GM21390 (cell line): Measurements from ENCODE around the gene IRGC.
A peak's percentile ranks its signal among the peaks of the same experiment; 100 is the strongest.
"Not testable (repeated sequence)": the region's sequence is repeated elsewhere in the genome, so short reads cannot be mapped to it uniquely, and the experiment has no call there.

ENCODE experiments used
- ATAC-seq: cut with Tn5 transposase; IDR thresholded peaks from one replicate; pipeline ENCODE4 v1.9.1; 2021; ENCODE audit not compliant: unreplicated experiment

IRGC gene

DNA sequence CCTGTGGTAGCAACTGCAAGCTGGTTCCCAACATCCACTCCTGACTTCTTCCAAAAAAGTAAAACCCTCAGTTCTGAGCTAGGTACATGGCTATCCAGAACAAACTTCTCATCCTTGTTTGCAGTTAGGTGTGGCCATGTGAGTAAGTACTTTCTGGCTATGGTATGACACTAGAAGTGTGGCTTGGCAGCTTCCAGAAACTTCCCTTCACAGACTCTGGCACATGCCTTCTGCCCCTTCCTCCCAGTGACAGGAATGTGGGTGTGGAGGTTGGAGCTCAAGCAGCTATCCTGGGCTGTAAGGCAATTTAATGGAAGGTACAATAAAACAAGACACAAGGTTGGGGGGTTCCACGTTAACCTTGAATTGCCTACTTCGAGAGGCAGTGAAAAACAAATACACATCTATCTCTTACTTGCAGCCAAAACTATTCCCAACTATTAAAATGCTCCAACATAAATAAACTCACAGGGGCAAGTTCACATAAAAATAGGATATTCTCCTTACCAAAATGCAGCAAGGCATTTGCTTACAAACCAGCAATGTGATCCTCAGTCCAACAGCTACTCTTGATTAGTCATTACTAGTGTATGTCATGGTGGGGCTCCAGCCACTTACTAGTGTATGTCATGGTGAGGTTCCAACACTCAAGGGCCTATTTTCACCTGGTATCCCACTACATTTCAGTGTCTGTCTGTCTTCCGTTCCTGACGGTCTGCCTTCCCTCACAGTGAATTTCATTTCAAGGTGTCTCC is 35.8 kb downstream of the IRGC start:
- no peak for ATAC-seq

DNA sequence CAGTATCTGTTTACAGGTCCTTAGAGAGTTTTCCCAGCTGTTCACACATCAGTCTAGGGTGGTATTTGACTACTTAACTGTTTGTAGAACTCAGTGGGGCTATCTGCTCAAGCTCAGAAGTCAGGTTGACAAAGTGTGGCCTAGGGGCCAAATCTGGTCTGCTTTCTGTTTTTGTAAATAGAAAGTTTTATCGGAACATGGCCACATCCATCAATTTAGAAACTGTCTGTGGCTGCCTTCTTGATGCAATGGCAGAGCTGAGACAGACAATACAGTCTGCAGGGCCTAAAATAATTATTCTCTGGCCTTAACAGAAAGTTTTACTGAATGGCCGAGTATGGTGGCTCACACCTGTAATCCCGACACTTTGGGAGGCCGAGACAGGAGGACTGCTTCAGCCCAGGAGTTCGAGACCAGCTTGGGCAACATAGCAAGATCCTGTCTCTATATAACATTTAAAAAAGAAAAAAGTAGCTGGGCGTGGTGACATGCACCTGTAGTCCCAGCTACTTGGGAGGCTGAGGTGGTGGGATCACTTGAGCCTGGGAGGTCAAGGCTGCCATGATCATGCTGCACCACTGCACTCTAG is 36.5 kb downstream of the IRGC start:
- ATAC-seq = no peak

DNA sequence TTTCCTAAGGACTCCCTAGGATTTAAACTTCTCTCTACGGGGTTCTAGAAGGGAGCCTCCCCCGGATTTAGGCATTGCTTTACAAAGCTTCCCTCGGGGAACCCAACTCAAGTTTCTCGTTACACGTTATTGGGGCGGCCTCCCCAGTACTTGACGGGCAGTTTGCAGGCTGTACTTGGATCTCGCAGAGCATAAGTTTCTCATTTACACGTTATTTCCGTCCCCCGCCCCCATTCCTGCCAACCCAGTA is 38.3 kb downstream of the IRGC start:
- no peak for ATAC-seq

DNA sequence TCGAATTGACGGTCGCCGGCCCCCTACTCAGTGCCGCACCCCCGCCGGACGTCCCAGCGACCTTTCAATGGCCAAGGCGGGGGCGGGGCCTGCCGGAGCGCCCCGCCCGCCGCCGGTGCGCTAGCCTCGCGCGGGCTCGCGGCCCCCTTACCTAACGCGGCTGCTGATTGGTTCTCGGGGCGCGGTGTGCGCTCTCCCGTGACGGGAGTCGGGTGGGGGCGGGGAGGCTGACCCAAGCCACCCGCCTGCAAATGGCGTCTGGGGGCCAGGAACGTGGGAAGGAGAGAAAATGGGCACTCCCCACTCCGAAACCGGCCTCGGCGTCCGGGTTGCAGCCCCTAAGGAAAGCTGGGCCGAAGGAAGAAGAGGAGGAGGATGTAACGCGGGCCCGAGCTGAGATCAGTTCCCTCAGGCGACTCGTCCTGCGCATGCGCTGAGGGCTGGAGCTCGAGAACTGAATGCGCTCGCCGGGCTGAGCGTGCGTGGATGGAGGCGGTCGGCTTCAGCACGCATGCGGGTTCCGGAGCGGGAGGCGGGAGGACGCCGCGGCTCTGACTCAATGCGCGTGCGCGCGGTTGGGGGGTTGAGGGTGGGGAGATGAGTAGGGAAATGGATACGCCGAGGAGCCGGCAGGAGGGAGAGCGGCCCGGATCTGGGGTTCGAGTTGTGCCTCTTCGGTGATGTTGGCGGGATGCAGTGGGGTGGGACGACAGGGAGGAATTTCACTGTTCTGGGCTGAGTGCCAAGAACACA is 38.8 kb downstream of the IRGC start, which contains the start of gene SMG9:
Gene SMG9 (minus strand): TSS at position 460 of the 753 bp plus-strand sequence. CDS start 4,221 bp downstream, outside the sequence.
- ATAC-seq = peak; percentile 50

DNA sequence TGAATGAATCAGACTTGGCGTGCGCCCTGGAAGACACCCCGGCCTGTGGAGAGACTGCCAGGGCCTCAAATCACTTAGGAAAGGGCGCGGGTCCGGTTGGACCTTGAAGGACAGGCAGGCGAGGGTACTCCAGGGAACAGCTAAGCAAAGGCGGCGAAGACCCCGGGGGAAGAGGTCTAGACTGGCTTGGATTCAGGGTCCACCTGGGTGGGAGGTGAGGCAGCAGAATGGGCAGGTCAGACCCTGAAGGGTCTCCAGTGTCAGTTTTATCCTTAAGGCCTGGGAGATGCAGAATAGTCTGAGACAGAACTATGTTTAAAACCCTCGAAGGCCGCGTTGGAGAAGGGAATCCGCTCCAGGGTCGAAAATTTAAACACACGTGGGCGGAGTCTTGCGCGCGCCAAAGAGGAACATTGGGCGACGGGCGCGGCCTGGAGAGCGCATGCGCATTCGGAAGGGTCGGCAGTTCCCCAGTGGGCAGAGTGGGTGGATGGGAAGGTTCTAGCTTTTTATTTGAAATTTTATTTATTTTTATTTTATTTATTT is 39.5 kb downstream of the IRGC start:
- no peak for ATAC-seq

GRCh38 chr19:43759515-43759914 is 43.6 kb downstream of the IRGC start:
- ATAC-seq = no peak

GRCh38 chr19:43760941-43761340 is 45.1 kb downstream of the IRGC start:
- ATAC-seq = no peak

DNA sequence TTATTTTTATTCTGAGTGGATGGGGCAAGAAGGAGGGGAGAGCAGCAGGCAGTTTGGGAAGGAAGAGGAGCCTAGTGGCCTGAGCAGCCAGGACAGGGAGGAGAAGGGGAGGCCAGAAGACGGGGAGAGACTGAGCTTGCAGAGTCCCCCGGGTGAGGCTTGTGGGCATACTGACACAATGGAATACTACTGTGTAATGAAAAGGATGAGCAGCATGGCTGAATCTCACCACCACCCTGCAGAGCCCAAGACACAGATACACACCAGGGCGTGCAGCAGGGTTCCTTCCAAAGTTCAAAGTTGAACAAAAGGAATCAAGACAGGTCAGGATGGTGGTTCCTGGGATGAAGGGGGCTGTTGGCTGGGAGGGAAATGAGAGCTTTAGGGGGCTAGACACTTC is 46.9 kb downstream of the IRGC start:
- no peak for ATAC-seq

GRCh38 chr19:43763473-43763939 is 47.6 kb downstream of the IRGC start:
- no peak for ATAC-seq

GRCh38 chr19:43764684-43765083 is 48.8 kb downstream of the IRGC start:
- ATAC-seq = not testable (repeated sequence)

DNA sequence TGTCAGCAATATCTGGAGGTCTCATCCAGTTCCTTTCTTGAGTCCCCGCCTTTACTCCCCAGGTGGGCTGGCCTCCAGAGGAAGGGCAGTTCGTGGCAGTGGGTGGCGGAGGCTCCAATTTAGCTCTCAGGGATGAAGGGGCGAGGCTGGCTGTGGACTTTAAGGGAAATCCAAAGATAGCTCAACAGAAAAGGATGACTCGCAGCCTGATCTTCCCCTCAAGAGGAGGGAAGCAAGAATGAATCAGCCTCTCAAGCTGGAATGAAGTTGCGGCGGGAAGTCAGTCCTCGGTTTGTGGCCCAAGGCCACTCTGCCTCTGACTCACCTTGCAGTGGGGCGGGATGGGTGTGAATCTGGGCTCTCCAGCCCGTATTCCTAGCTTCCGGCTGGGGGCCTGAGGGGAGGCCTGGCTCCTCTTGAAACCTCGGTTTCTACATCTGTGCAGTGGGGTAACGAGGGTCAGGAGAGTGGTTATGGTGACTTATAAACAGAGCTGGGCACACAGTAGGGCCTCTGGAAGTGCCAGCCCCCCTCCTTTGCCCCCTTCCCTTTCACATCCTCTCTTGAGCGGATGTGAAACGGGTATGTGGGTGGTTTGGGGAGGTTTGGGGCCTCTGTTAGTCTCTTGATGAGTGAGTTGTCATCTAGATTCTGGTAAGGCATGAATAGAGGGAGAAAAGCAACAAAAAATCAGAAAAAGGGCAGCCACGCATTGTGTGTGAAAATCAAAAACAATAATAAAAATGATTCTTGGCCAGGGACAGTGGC is 49.4 kb downstream of the IRGC start:
- peak; percentile 70 for ATAC-seq

GRCh38 chr19:43766755-43767043 is 50.8 kb downstream of the IRGC start:
- no peak for ATAC-seq

GRCh38 chr19:43767316-43767715 is 51.4 kb downstream of the IRGC start:
- ATAC-seq = no peak

DNA sequence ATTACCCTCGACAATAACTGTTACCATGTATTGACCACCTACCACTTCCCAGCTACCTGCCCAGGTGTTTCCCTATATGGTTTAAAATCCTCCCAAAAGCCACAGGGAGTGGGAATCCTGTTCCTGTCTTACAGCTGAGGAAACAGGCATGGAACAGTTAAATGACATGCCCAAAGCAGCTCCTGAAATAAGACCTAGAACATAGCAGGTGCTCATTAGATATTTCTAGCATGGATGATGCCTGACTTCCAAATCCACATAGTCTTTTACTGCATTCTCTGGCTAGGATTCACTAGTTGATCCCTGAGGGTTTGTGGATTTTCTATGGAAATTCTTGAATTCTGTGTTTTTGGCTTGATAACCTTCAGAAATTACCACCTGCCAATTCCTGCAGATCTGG is 51.9 kb downstream of the IRGC start:
- ATAC-seq = no peak

DNA sequence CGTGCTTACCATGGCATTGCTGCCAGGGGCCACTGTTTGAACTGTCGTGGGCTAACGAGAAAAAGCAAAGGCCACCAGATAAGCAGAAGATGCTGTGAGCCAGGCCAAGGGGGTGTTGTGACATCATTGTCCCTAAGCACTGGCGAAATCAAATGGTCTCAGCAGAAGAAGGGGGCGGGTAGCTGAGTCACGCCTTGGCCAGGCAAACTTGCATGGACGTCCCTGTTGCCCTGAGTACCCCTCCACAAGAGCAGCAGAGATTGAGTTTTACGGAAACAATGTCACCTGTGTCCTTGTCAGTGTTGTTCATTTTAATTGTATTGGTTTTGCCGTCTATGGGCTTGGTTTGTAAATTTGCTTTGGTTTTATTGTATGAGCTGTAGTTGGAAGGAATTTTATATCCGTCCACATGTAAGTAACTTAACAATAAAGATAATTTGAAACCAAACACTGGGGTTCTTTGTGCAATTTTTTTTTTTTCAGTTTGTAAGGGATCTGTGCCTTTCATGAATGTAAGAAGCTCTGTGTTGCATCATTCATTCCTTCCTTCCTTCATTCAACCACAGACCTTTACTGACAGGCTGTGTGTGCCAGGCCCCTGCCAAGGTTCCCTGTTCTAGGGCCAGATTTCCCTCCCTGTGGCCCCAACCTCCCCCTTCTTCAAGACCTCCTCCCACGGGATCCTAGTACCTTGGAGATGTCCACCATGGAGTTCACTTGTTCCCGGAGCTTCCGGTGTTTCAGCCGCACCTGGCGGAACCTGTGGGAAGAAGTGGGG is 52.6 kb downstream of the IRGC start:
- no peak for ATAC-seq

GRCh38 chr19:43769256-43769655 is 53.4 kb downstream of the IRGC start:
- no peak for ATAC-seq
